HG03045 (cell line): ENCODE measurements around the gene AFF2.
A peak's percentile ranks its signal among the peaks of the same experiment; 100 is the strongest.

Experiments
- ATAC-seq: cut with Tn5 transposase; IDR thresholded peaks from one replicate; pipeline ENCODE4 v1.9.1; 2021; ENCODE audit warnings: mild to moderate bottlenecking, moderate library complexity; ENCODE audit not compliant: unreplicated experiment

Gene AFF2

GRCh38 chrX:148500423-148501385 lies at the start of gene AFF2:
AFF2 (plus strand) TSS chrX:148500617; CDS start chrX:148501098, 481 bp downstream.
- peak; percentile 54 for ATAC-seq

GRCh38 chrX:148457279-148457678 lies 43.1 kb upstream of the AFF2 start:
- peak; percentile 36 for ATAC-seq

DNA sequence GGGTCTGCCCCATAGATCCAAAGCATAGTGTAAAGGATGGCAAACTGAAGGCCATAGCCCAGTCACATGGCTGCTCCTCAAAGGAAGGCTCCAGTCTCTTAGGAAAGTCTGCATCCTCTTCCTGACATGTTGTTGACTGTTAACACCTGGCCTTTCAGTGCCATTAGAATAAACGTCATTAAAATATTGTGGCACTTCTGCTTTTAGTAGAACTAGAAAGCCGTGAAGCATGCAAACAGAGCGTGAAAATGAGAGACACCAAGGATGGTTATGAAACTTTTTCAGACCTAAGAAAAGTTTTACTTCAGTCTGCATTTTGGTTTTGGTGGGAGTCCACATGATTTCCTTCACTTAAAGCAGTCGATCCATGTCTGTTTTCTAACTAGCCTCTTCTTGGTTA lies 41.1 kb upstream of the AFF2 start:
- peak; percentile 94 for ATAC-seq

DNA sequence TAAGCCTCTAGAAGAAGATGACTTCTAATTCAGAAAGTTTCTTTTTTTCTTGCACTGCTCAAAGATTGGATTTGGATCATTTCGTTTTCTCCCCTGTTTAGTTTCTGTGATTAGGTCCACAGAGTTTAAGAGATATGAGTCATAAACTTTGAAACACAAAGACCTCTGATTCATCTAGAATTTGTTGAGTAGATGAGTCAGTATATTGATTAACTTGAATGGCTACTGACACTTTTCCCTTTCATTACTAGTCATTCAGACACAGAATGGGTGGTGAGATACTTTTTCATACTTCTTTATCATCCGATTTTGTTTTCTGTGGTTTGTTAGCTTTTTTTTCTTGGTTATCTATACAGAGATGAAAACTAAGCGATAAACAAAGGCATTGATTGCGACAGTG lies 34.1 kb upstream of the AFF2 start:
- no peak for ATAC-seq

- ATAC-seq: no peak
Measured at GRCh38 chrX:148470324-148470723, 30.1 kb upstream of the AFF2 start.

GRCh38 chrX:148474030-148474429 lies 26.4 kb upstream of the AFF2 start:
- ATAC-seq: no peak

GRCh38 chrX:148492057-148492456 lies 8.4 kb upstream of the AFF2 start:
- no peak for ATAC-seq

- ATAC-seq: no peak
Measured at GRCh38 chrX:148495176-148495575, 5.2 kb upstream of the AFF2 start.

- ATAC-seq: no peak
Measured at GRCh38 chrX:148498067-148498466, 2.4 kb upstream of the AFF2 start.

DNA sequence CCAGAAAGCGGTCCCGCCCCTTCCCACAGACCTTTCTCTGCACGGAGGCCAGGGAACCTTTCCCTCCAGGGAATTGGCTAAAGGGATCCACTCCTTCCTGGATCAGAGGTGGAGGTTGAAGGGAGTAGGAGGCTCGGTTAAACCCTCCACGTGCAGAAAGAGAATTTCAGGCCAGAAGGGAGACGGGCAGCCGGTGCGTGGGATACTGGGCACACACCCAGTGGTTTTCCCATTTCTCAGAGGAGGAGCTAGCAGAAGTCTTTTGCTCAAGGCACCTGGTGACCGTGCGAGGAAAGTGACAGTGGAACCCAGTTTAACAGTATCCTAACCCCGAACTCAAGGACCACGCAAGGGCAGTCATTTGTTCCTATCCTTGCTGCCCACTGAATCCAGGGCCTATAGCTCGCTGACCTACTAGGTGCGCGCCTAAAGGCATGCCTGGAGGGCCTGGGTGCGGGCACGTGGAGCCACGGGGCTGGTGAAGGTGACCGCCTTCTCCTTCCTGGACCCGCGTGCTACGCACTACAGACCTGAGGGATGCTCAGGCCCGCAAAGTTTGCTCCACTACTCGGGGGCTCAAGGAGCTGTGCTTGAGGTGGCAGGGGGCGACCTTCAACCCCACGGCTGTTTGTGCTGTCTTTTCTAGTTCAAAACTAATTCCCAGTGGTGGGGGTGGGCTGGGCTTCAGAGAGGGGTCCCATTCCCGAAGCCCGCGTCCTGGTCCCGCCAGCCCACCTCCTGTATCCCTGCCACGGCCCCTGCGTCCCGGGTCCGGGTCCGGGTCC lies 587 bp upstream of the AFF2 start:
- no peak for ATAC-seq

GRCh38 chrX:148501386-148502066 lies 1.1 kb downstream of the AFF2 start:
- ATAC-seq: no peak

DNA sequence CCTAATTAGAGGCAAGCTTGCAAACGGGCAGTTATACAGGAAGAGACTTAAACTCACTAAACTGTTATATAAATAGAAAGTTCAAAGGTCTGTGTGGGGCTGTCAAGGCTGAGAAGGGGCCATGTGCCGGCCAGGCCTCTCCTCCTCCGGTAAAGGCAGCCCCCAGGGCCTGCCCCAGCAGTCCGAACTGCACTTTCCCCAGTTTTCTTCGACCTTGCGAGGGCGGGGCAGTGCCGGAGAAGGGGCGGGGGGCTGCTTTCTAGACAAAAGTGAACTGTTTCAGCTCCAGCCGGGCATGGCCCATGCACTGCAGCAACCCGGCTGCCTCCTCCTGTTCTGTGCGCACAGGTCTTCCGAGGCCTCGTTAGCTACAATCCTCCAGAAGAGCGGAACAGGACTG lies 4.1 kb downstream of the AFF2 start:
- no peak for ATAC-seq

- no peak for ATAC-seq
Measured at GRCh38 chrX:148507418-148507817, 7.0 kb downstream of the AFF2 start.

DNA sequence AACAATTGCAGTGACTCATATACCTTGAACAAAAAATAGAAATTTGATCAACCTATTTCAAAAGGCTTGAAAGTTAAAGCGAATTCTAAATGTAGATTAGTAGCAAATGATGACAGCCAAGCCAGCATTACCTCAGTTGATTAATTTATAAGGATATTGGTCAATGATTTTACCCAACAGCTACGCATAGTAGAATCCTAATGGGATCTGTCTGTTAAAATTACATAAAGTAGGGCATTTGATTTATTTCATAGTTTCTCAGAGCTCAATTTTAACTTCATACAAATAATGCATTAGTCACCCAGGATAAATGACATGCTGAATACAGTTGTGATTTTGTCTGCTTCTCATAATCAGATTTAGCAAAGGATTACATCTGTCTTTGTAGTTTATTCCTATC lies 12.0 kb downstream of the AFF2 start:
- no peak for ATAC-seq

DNA sequence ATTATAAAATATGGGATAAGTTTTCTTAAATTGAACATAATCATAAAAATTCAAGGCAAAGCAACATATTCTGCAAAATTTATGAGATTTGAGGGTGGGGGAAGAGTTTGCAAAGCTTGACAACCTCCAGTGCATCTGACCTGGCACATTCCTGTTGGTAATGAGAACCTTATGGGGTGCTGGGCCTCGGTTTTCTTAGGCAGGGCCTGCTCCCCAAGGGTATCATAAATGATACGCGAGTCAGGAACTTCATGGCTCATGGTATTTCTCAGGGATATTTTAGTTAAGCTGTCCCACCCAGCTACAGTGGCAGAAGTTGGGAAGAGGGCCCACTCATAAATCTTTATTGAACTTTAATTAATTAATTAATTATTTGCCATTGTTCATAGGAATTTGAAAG lies 13.2 kb downstream of the AFF2 start:
- no peak for ATAC-seq

DNA sequence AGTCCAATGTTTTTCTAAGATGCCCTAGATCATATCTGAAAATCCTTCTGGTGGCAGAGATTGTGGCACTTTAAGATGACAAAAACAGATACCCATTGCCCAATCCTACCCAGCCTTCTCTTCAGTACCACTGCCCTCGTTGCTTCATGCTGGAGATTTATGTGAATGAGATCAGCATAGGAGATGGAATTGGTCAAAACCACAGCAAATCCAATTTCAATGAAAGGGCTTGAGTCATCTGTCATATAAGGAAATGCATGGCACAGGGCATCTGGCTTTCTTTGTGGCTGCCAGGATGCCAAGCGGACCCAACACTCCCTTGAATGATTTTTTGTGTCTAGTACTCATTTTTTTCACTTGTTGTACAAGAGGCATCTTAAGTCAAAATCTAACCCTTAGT lies 16.8 kb downstream of the AFF2 start:
- no peak for ATAC-seq

GRCh38 chrX:148522006-148522405 lies 21.6 kb downstream of the AFF2 start:
- ATAC-seq: no peak

GRCh38 chrX:148523303-148524080 lies 23.1 kb downstream of the AFF2 start:
- ATAC-seq: no peak

- no peak for ATAC-seq
Measured at GRCh38 chrX:148530464-148531077, 30.2 kb downstream of the AFF2 start.

DNA sequence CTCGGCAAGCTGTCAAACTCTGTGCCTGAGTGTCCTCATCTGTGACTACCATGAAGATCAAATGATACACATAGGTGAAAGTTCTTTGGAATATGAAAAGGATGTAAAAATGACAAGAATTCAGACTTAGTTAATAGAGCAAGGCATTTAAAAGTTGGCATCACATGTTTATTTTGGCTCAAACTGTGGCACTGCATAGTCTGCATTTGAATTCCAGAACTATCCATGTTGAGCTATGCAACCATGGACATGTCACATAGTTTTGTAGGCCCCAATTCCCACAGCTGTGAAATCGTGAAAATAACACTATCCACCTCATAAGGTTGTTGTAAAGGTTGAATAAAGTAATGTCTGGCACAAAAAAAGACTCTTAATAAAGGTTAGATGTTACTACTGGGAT lies 33.9 kb downstream of the AFF2 start:
- ATAC-seq: no peak
